Measurements from ENCODE around the gene MIA2.

DNA sequence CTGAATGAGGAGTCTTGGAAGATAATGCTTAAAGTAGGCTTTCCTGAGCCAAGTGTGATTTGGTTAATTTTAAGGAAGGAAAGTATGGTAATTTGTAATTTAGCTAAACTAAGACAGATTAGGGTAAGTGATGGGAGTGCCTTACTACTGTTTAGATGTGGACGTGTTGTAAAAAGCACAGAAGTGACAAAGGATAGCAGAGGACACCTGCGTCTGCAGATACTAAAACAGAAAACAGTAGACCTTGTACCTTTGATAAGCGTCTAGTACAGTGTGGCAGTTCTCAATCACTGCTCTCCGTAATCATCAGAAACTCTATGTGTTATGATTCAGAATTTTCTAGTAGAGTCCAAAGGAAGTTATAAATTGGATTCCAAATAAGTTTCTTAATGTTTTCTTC lies 58.0 kb downstream of the MIA2 start:
- TF ChIP-seq, protein P1, sequence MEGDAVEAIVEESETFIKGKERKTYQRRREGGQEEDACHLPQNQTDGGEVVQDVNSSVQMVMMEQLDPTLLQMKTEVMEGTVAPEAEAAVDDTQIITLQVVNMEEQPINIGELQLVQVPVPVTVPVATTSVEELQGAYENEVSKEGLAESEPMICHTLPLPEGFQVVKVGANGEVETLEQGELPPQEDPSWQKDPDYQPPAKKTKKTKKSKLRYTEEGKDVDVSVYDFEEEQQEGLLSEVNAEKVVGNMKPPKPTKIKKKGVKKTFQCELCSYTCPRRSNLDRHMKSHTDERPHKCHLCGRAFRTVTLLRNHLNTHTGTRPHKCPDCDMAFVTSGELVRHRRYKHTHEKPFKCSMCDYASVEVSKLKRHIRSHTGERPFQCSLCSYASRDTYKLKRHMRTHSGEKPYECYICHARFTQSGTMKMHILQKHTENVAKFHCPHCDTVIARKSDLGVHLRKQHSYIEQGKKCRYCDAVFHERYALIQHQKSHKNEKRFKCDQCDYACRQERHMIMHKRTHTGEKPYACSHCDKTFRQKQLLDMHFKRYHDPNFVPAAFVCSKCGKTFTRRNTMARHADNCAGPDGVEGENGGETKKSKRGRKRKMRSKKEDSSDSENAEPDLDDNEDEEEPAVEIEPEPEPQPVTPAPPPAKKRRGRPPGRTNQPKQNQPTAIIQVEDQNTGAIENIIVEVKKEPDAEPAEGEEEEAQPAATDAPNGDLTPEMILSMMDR (IDR thresholded peaks at IDR 0.05; ENCODE audit: poor library complexity): no peak
- TF ChIP-seq EZH2 (IDR thresholded peaks at IDR 0.05; ENCODE audit: borderline replicate concordance): no peak
- TF ChIP-seq EZH2phosphoT487 (IDR thresholded peaks at IDR 0.05; ENCODE audit: low read depth, severe bottlenecking, unreplicated experiment): no peak

All from hepatocyte (in vitro differentiated cells).